Omental fat pad (tissue), 4 donors: ENCODE data around the gene SLC12A8. TPM values are rescaled to one million over a fixed set of nuclear protein-coding genes. Genes with fewer than 3 reads are reported as not detected.

ENCODE experiments used
- ATAC-seq: fragments of 150-250 bp; one replicate; pipeline ENCODE4 v1.9.1; 2016; ENCODE audit warnings: mild to moderate bottlenecking, moderate library complexity; ENCODE audit not compliant: low FRiP score
- DNase-seq: peaks from one replicate; pipeline ENCODE4 v3.0.0-alpha.2; 2019; ENCODE audit warnings: low spot score
- CTCF ChIP-seq, 3 donors: fragments of 450-650 bp; IDR thresholded peaks; one replicate each; pipeline ENCODE4 v1.5.1; 2016 to 2017; ENCODE audit warnings: antibody characterized with exemption in 3 of 3, mild to moderate bottlenecking in 3 of 3, moderate library complexity in 2 of 3
- total RNA-seq, 4 donors: library from RNA; depleted of rRNA; stranded (reverse); fragments of >200 nt; gene quantifications; one replicate each; pipeline ENCODE4 v1.1.0, GENCODE V29; 2016

The SLC12A8 gene
- total RNA-seq, 4 donors from 2014 or later, result 2.6 to 65.3 (median 8.7) TPM; not detected in 1

GRCh38 chr3:125207949-125208568 lies 4.5 kb downstream of the SLC12A8 start:
- no peak for ATAC-seq
- DNase-seq, result no peak
- TF ChIP-seq CTCF (IDR thresholded peaks at IDR 0.05), result no peak

GRCh38 chr3:125207507-125207906 lies 5.0 kb downstream of the SLC12A8 start:
- DNase-seq, result no peak
- ATAC-seq, result no peak
- no peak for TF ChIP-seq CTCF (IDR thresholded peaks at IDR 0.05)

- ATAC-seq (no peak), DNase-seq (no peak)
- TF ChIP-seq CTCF (IDR thresholded peaks at IDR 0.05), result no peak
Measured at GRCh38 chr3:125206934-125207333, 5.6 kb downstream of the SLC12A8 start.

GRCh38 chr3:125203731-125204130 lies 8.8 kb downstream of the SLC12A8 start:
- ATAC-seq (no peak), DNase-seq (no peak)
- no peak for TF ChIP-seq CTCF (IDR thresholded peaks at IDR 0.05)

- TF ChIP-seq CTCF (IDR thresholded peaks at IDR 0.05), result no peak
- DNase-seq, result no peak
- ATAC-seq, result no peak
Measured at GRCh38 chr3:125202197-125202596, 10.4 kb downstream of the SLC12A8 start.

- DNase-seq (no peak), ATAC-seq (no peak)
- TF ChIP-seq CTCF (IDR thresholded peaks at IDR 0.05), result no peak
Measured at GRCh38 chr3:125200731-125201139, 11.8 kb downstream of the SLC12A8 start.

- TF ChIP-seq CTCF (IDR thresholded peaks at IDR 0.05), result no peak
- ATAC-seq (no peak), DNase-seq (no peak)
Measured at GRCh38 chr3:125194849-125195601, 17.5 kb downstream of the SLC12A8 start.
